ELF-1 (cell line): ENCODE data around the gene NPIPB2.
"Not testable (repeated sequence)": the region's sequence is repeated elsewhere in the genome, so short reads cannot be mapped to it uniquely, and the experiment has no call there.

Experiments used
- DNase-seq: peaks from one replicate; pipeline ENCODE4 v3.0.0-alpha.2; 2016; ENCODE audit warnings: low read depth, low spot score

NPIPB2 gene

GRCh38 chr16:11962457-11962856 lies 20.6 kb upstream of the NPIPB2 start:
- DNase-seq: not testable (repeated sequence)

DNA sequence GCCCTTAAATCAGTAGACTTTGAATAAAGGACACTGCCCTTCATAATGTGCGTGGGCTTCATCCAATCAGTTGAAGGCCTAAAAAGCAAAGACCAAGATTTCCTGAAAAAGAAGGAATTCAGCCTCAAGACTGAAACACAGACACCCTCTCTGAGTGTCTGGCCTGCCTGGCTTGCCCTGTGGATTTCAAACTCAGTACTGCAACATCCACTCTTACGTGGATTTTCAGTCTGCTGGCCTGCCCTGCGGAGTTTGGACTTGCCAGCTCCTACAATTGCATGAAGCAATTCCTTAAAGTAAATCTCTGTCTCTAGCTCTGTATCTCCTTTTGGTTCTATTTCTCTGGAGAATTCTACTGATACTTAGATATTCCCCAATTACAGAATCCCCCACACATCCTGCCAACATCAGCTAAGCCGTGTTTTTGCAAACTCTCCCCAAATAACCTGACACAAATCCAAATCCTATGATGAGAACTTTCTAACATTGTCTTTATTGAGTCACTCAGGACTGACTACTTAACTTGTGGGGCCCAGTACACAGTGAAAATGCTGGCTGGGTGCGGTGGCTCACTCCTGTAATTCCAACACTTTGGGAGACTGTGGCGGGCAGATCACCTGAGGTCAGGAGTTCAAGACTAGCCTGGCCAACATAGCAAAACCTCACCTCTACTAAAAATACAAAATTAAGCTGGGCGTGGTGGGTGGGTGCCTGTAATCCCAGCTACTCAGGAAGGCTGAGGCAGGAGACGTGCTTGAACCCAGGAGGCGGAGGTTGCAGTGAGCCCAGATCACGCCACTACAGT lies 15.9 kb upstream of the NPIPB2 start:
- DNase-seq: no peak

- DNase-seq: no peak
Measured at GRCh38 chr16:11956558-11956957, 14.7 kb upstream of the NPIPB2 start.

DNA sequence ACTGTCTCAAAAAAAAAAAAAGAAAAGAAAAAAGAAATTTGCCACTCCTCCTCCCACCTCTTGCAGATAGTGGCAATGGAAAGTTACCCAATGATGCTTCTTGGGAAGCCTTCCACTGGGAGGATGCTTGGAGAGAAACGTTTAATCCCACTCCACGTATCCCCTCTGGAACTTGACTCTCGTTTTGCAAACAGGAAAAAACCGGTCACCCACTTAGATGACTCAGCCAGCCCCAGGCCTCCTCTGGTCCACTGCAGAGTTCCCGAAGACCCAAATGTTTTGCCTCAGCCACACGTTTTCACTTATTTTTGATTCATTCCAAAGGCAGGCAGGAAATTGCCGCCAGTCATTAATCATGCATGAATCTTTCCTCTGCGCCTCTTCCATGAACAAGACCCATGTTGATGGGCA lies 13.9 kb upstream of the NPIPB2 start:
- peak; percentile 37 for DNase-seq

DNA sequence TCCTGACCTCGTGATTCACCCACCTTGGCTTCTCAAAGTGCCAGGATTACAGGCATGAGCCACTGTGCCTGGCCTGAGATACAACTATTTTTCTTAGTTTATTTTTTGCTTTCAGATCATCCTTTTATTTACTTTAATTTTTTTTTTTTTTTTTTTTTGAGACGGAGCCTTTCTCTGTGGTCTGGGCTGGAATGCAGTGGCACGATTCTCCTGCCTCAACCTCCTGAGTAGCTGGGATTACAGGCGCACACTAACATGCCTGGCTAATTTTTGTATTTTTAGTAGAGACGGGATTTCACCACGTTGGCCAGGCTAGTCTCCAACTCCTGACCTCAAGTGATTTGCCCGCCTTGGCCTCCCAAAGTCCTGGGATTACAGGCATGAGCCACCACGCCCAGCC lies 11.7 kb upstream of the NPIPB2 start:
- not testable (repeated sequence) for DNase-seq

- DNase-seq: no peak
Measured at GRCh38 chr16:11950388-11950787, 8.5 kb upstream of the NPIPB2 start.

DNA sequence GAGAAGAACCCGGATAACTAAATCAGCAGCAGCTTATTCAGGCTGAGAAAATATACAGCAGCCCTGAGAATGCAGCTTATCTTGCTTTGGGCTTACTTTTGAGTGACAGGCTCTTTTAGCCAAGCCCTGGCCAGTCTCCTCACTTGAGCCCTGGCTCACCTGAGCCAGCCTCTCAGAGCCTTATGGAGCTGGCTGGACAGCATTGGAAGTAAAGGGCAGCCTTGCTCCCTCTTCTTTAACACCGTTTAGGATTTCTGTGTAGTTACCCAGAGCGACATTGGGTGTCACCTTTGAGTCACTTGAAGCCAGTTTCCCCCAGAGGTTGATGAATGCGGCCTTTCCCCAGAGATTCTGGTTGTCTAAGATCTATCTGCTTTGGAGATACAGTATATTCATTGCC lies 7.7 kb upstream of the NPIPB2 start:
- peak; percentile 74 for DNase-seq

GRCh38 chr16:11948819-11949218 lies 7.0 kb upstream of the NPIPB2 start:
- no peak for DNase-seq

GRCh38 chr16:11946433-11946832 lies 4.6 kb upstream of the NPIPB2 start:
- no peak for DNase-seq

- DNase-seq: not testable (repeated sequence)
Measured at GRCh38 chr16:11927350-11927749, 14.5 kb downstream of the NPIPB2 start.

DNA sequence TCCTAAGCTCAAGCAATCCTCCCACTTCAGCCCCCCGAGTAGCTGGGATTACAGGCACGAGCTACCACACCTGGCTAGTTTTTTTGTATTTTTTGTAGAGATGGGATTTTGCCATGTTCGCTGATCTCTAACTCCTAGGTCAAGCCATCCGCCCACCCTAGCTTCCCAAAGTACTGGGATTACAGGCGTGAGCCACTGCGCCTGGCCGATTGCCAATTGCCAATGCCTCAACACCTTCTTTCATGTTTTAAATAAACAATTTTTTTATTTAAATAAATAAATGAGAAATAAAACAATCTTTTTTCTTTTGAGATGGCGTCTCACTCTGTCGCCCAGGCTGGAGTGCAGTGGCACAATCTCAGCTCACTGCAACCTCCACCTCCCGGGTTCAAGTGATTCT lies 17.8 kb downstream of the NPIPB2 start:
- not testable (repeated sequence) for DNase-seq

DNA sequence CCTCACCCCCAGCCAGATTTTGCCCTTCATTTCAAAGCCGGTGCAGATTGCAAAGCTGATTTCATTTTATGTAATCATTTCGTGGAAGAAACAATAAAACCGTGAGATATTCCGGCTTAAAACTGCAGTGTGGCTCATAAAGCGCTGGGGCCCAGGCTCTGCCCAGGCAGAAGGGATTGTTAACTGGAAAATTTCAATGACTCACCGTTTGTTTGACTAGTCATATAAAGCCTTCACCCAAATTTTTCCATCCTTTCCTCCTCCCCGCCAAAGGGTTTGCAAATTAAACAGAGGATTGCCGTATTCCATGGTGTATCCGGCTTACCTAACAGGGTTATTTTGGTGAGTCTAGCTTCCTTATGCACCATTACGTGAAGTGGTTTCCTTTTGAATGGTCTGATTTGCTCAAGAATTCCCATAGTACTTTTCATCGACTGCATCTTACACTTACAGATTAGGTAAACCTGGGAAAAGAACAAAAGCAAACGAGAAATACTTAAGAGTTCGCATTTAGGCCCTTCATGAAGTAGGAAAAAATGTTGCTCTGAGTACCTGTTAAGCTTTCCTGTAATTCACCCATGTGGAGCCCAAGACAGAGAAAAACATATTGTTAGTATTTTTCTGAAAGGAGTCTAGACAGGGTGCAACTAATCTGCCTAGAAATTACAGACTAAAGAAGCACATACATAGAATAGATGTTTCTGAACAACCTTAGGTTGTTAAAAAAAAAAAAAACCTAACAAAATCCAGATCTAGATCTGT lies 25.1 kb downstream of the NPIPB2 start:
- DNase-seq: no peak

GRCh38 chr16:11915644-11916523 lies 26.0 kb downstream of the NPIPB2 start, which contains the start of gene GSPT1:
TSS of gene GSPT1 (minus strand) at chr16:11915956. CDS start at chr16:11915720, 236 bp downstream.
- peak; percentile 99 for DNase-seq

DNA sequence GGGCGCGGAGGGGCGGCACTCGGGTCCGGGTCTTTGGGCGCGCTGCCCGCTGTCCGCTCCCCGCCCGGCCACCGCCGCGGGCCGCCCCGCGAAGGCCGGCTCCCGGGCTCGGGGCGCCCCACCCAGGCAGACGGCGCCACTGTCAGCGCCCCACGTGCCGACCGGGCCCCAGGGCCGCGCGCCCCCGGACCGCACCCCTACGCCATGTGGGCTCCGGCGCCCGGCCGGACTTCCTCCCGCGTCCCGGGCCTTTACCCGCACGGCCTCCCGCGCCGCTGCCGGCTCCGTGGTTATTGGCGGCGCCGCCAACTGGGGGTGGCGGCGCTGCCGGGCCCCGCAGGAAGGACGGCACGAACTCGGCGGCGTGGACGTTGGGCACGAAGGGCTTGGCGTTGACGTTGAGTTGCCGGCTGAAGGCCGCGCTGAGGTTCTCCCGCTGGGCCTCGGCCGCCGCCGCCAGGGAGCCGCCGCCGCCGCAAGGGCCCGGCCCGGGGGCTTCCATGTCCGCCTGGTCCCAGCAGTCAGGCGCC lies 26.7 kb downstream of the NPIPB2 start:
- DNase-seq: peak; percentile 23

- peak; percentile 36 for DNase-seq
Measured at GRCh38 chr16:11914210-11915113, 27.4 kb downstream of the NPIPB2 start.

DNA sequence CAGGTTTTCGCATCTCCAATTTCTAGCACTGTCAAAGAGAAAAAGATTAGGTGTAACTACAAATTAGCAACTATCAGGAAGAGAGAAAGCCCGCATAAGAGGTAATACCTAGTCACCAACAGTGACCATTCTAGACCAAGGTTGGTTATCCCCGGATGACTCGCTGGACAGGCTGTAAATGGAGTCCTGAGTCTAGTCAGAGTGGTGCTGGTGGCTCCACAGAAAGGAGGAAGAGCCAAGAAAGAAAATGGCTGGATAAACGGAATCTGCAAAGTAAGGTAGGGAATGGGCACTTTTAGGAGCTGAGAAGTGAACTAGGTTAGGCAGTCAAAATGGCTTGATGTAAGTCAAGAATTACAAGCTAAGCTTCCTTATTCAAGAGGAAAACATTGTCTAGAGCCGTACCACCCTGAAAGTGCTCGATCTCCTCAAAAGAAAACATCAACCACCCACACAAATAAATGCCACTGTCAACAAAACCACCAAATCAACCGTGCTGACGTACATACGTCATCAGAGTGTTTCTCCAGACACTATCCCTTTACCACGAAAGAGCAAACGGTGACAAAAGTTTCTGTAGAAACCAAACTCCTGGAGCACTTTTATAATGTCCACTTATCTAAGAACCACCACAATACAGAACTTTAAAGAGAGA lies 28.3 kb downstream of the NPIPB2 start:
- no peak for DNase-seq

DNA sequence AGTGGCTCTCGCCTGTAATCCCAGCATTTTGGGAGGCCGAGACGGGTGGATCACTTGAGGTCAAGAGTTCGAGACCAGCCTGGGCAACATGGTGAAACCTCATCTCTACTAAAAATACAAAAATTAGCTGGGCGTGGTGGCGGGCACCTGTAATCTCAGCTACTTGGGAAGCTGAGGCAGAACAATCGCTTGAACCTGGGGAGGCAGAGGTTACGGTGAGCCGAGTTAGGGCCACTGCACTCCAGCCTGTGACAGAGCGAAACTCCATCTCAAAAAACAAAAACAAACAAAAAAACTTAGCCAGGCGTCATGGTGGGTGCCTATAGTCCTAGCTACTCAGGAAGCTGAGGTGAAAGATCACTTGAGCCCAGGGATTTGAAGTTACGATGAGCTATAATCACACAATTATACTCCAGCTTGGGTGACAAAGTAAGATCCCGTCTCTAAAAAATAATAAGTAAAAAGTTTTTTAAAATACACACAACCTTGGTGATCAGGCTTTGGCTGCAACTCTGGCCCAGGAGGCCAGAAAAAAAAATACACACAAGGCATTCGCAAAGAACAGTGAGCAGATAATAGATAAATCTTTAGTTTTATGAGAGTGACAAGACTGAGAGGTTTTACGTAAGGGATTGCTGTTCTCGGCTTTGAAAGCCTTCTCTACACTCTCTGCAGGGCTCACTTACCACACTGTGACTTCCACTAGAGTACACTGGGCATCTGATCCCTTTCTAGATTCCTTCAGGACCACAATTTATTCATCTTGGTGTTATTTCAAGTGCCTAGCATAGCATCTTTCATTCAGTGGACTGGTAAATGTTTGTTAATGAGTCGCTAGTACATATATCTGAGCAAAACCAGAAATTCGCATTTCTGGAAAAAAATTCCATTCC lies 31.9 kb downstream of the NPIPB2 start:
- DNase-seq: no peak

DNA sequence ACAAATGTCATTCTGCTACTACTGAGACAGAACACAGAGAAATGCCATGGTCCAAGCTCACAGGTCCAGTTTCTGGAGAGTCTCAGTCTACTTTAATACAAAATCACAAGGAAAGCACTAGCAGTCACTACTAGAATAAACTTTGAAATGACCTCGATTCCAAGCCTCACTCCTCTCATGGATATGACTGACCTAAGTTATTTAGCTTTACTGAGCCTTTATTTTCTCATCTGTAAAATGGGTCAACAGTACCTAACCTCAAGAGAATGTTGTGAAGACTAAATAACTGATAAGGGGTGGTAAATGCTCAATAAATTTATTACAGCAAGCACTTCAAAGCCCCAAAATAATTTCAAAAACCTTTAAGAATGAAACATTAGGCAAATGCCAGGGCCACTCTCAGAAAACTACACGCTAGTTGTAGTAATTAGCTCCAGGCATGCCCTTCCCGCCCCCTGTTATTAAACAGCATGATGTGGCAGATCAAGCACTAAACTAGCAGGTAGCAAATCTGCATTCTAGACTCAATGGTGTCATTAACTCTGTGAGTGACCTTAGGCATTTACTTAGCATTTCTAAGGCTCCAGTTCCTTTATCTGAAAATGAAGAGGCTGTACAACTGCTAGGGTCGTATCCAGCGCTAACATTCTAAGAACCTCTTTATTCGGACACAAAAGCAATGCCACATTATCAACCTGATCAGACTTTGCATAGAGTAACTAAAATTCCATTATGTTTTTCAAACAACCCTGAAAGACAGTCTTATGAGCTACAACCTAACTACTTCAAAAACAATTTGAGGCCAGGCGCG lies 34.5 kb downstream of the NPIPB2 start:
- DNase-seq: no peak
